ENCODE data around the gene ADAP1. TPM values are rescaled to one million over a fixed set of nuclear protein-coding genes. Genes with fewer than 3 reads are reported as not detected.

Gene ADAP1
- total and polyA plus RNA-seq, 2 of the 8 experiments (the other 6 are each of a cell fraction or from before 2014, with no cell fraction given), result 5.8 to 6.1 TPM

DNA sequence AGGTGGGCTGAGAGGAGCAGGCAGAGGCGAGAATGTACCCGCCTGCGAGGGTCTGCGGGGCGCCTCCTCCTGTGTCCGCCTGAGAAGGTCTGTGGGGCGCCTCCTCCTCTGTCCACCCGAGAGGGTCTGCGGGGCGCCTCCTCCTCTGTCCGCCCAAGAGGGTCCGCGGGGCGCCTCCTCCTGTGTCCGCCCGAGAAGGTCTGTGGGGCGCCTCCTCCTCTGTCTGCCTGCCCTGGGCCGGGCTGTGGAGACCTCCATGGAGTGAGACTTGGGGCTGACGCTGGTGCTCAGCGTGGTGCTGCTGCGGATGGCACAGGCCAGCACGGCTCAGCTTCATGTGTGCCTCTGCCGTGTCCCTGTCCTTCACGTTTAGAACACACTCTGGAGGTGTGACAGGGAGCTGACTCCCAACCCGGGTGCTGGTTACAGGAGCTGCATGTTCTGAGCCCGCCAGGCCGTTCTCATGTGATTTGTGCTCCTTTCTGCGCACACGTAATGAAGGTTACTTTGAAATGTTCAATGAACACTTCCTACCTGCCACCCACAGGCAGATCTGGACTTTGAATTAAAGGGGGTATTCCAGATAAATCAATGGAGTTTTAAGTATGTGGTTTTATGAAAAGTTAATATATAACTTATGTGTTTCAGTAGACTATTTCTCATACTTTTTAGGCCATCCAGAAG, 98.7 kb downstream of the ADAP1 start:
- no peaks in the 10 kb centered on the region; the same call in 1 of the 2 replicates for H3K79me1 ChIP-seq (ENCODE audit: low read depth, low read length)
- ChIA-PET CTCF (ENCODE audit: partially characterized antibody) (interaction anchor here (1.2 kb wide), 1 partner anchor 16 kb away, joined by 3 read pairs; no protein-coding TSS in a partner anchor), POLR2A (ENCODE audit: partially characterized antibody) (no interaction called here)
- no peak overlapping the region for H2AK5ac ChIP-seq (ENCODE audit: low read depth, low read length)
- H3K23ac ChIP-seq (ENCODE audit: insufficient read length), result no peak overlapping the region
- no peak overlapping the region for H2BK5ac ChIP-seq (ENCODE audit: low read depth, low read length)
- no peaks in the 10 kb centered on the region for H3K4me1 ChIP-seq (replicated peaks in 1 of 4; ENCODE audit: control insufficient read depth in 3 of 4, insufficient read depth in 4 of 4, low read length in 3 of 4)
- peaks cover 3 to 32% of the 10 kb centered on the region in 2 experiments for H4K20me1 ChIP-seq (replicated peaks in 1 of 2; ENCODE audit: control insufficient read depth in 1 of 2, insufficient read depth in 2 of 2, low read length in 2 of 2)
- no peak for TF ChIP-seq CBX8 (IDR thresholded peaks at IDR 0.05; ENCODE audit: borderline replicate concordance, low read depth, low read length)
- TF ChIP-seq, protein P1, sequence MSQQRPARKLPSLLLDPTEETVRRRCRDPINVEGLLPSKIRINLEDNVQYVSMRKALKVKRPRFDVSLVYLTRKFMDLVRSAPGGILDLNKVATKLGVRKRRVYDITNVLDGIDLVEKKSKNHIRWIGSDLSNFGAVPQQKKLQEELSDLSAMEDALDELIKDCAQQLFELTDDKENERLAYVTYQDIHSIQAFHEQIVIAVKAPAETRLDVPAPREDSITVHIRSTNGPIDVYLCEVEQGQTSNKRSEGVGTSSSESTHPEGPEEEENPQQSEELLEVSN (IDR thresholded peaks at IDR 0.05), result no peak
- no peak for TF ChIP-seq CTBP2 (IDR thresholded peaks at IDR 0.05; ENCODE audit: borderline replicate concordance, insufficient read depth, insufficient read length, low read length)
- no peak for TF ChIP-seq SP4 (IDR thresholded peaks at IDR 0.05; ENCODE audit: low read length)
- TF ChIP-seq GTF2F1 (IDR thresholded peaks at IDR 0.05; ENCODE audit: borderline replicate concordance, low read depth, low read length), result no peak
- TF ChIP-seq HDAC2 (IDR thresholded peaks at IDR 0.05; ENCODE audit: borderline replicate concordance in 1 of 2, low read depth in 2 of 2, low read length in 2 of 2), result no peak
- TF ChIP-seq JUN (IDR thresholded peaks at IDR 0.05; ENCODE audit: low read depth, low read length), result no peak
- no peak for TF ChIP-seq TEAD4 (IDR thresholded peaks at IDR 0.05; ENCODE audit: low read depth, low read length)
- TF ChIP-seq CHD2 (IDR thresholded peaks at IDR 0.05; ENCODE audit: low read length), result no peak
- no peak overlapping the region for H3K18ac ChIP-seq (ENCODE audit: extremely low read depth, low read length)
- H4K5ac ChIP-seq (ENCODE audit: insufficient read length, low read depth, low read length), result no peak overlapping the region
- no peak overlapping the region for H3K27ac ChIP-seq (ENCODE audit: low read depth, low read length)
- 93% methylated on average over 20 of the region's 29 CpGs; no CpG with 5 or more reads in 1 of the 2 experiments for WGBS, 2 experiments (ENCODE audit: extremely low coverage in 1 of 2, insufficient coverage in 1 of 2, insufficient read length in 1 of 2, insufficient replicate concordance in 2 of 2, low coverage in 1 of 2, low lambda C conversion rate in 2 of 2, missing lambda C conversion rate in 1 of 2)
- no peaks in the 10 kb centered on the region for H3K23me2 ChIP-seq (ENCODE audit: low read depth, low read length)
- no peak overlapping the region for H2BK15ac ChIP-seq (ENCODE audit: low read length)
- no peak overlapping the region for H3K4me2 ChIP-seq (ENCODE audit: insufficient read depth in 1 of 2, low read depth in 2 of 2, low read length in 2 of 2)
- H3K9ac ChIP-seq (replicated peaks in 1 of 4; ENCODE audit: extremely low read depth in 1 of 4, low read depth in 3 of 4, low read length in 3 of 4), result no peak overlapping the region
- H3K4me3 ChIP-seq (ENCODE audit: extremely low read depth in 1 of 4, insufficient read depth in 2 of 4, low read depth in 3 of 4, low read length in 4 of 4), result no peak overlapping the region
- peaks cover 0 to 7% of the 10 kb centered on the region in 2 experiments; a peak in 1 of 4 replicates for H3K79me2 ChIP-seq (ENCODE audit: control insufficient read depth in 1 of 2, insufficient read depth in 2 of 2, low read length in 2 of 2)
- no peak overlapping the region for H2BK20ac ChIP-seq (ENCODE audit: low read length)
- H3K14ac ChIP-seq (ENCODE audit: insufficient read length), result no peak overlapping the region
- no peak overlapping the region for H4K91ac ChIP-seq (replicated peaks; ENCODE audit: insufficient read length, low read length)
- no peak overlapping the region for H3K4ac ChIP-seq (replicated peaks; ENCODE audit: insufficient read length, low read depth, low read length)
- H3K56ac ChIP-seq (replicated peaks; ENCODE audit: insufficient read length, low read depth, low read length), result no peak overlapping the region
- no peak overlapping the region for H2AFZ ChIP-seq (ENCODE audit: low read length)
- DNase-seq (ENCODE audit: low read depth in 1 of 2, low spot score in 2 of 2), result no peak
- no peaks in the 10 kb centered on the region for H3K9me3 ChIP-seq (ENCODE audit: insufficient read depth in 2 of 2, low read depth in 1 of 2, low read length in 1 of 2)
- H4K8ac ChIP-seq (ENCODE audit: extremely low read depth, insufficient read depth, low read length), result no peak overlapping the region; the same call in 1 of the 2 replicates
- no peak for FAIRE-seq
- no peak overlapping the region for H2BK12ac ChIP-seq (ENCODE audit: low read depth, low read length)
- H3K36me3 ChIP-seq (ENCODE audit: control insufficient read depth in 2 of 4, insufficient read depth in 4 of 4, low read length in 3 of 4), result peaks cover 22 to 71% (median 62%) of the 10 kb centered on the region in 4 experiments
- no peaks in the 10 kb centered on the region for H3K27me3 ChIP-seq (replicated peaks in 1 of 4; ENCODE audit: control insufficient read depth in 3 of 4, extremely low read depth in 1 of 4, insufficient read depth in 3 of 4, low read length in 3 of 4)
- H2BK120ac ChIP-seq (replicated peaks; ENCODE audit: low read depth, low read length), result no peak overlapping the region
